ENCODE measurements around the gene ALKBH4.
"Not testable (repeated sequence)": the region's sequence is repeated elsewhere in the genome, so short reads cannot be mapped to it uniquely, and the experiment has no call there.

Gene ALKBH4

DNA sequence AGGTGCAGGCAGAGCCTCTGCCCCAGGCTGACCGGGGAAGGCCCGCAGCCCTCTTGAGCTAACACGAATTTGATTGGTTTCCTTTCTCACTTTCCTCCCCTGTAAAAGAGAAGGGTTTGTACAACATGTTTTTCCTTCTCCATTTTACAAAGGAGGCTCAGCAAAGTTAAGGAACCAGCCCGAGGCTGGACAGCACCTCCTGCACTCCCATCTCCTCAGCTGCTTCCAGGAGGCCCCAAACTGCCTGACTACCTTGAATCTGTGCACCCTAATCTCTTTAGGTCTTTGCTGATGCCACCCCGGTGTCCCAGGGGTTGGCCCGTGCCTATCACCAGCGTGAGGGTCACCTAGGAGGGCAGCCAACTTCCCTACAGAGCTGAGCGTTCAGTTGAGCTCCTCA, 4.2 kb downstream of the ALKBH4 start:
- no peak for DNase-seq (ENCODE audit: extremely low read depth, low read depth)
- TF ChIP-seq, protein P1, sequence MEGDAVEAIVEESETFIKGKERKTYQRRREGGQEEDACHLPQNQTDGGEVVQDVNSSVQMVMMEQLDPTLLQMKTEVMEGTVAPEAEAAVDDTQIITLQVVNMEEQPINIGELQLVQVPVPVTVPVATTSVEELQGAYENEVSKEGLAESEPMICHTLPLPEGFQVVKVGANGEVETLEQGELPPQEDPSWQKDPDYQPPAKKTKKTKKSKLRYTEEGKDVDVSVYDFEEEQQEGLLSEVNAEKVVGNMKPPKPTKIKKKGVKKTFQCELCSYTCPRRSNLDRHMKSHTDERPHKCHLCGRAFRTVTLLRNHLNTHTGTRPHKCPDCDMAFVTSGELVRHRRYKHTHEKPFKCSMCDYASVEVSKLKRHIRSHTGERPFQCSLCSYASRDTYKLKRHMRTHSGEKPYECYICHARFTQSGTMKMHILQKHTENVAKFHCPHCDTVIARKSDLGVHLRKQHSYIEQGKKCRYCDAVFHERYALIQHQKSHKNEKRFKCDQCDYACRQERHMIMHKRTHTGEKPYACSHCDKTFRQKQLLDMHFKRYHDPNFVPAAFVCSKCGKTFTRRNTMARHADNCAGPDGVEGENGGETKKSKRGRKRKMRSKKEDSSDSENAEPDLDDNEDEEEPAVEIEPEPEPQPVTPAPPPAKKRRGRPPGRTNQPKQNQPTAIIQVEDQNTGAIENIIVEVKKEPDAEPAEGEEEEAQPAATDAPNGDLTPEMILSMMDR (IDR thresholded peaks at IDR 0.05; ENCODE audit: low read depth, low read length), result no peak

DNA sequence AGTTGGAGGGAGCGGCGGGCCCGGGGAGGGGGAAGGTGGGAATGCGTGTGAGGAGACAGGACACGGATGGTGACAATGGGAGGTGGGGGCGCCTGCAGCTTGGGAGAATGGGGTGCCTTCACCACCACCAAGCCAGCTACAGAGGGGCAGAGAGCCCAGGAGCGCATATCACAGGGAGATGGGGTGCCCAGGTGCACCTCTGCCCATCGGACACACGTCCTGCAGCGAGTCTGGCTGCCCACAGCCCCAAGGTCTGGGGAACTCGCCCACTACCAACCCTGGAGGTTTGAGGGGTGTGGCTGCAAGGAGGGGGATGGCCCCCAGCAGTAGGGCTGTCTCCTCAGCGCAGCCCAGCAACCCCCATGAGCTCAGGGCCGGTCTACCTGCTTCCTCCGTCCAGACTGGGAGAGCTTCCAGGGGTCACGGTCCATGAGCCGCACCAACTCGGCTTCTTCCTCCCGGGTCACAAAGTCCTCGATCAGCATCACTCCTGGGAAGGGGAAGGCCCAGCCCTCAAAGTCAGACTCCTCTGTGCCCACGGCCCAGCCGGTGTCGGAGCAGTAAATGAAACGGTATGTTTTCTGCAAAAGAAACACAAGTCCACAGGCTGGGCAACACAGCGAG, 5.3 kb downstream of the ALKBH4 start:
- DNase-seq (ENCODE audit: extremely low read depth, low read depth), result no peak
- TF ChIP-seq, protein P1 (IDR thresholded peaks at IDR 0.05; ENCODE audit: low read depth, low read length), result no peak

DNA sequence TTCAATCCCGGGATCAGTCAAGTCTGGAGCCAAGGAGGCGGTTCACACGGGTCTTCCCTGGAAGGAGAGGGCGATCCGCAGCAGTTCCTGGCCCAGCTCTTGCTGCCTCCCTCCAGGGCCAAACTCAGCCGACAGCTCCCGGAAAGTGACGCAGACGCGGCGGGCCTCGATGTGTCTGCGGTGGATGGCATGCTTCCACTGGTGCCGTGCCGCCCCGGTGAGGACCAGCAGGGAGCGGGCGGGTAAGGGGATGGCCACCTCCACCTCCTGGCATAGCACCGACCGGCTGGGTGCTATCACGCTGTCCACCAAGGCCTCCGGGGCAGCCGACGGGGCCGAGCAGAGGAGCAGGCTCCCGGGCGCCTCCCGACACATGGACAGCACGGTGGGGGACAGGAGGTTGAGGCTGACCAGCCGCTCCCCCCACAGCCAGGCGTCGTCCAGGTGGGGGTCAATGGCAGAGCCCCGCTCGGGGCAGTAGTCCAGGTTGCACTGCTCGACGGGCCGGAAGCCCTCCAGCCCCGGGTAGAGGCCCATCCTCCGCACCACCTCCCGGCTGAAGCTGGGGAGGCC, 7.2 kb downstream of the ALKBH4 start:
- DNase-seq (ENCODE audit: extremely low read depth, low read depth), result no peak
- TF ChIP-seq, protein P1 (IDR thresholded peaks at IDR 0.05; ENCODE audit: low read depth, low read length), result no peak

DNA sequence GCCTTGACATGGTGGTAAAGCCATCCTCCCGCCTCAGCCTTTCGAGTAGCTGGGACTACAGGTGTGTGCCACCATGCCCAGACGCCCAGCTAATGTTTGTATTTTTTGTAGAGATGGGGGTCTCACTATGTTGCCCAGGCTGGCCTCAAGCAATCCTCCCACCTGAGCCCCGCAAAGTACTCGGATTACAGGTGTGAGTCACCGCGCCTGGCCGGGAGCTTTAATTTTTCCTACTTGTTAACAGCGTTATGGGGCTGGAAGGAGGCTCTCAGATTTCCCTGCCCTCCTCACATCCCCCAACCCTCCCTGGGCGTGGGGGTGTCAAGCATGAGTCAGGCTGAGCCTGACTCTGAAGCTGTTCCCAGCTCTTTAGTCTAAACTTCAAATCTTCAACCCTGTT, 8.3 kb downstream of the ALKBH4 start:
- DNase-seq (ENCODE audit: extremely low read depth, low read depth), result no peak
- TF ChIP-seq, protein P1 (IDR thresholded peaks at IDR 0.05; ENCODE audit: low read depth, low read length), result no peak

DNA sequence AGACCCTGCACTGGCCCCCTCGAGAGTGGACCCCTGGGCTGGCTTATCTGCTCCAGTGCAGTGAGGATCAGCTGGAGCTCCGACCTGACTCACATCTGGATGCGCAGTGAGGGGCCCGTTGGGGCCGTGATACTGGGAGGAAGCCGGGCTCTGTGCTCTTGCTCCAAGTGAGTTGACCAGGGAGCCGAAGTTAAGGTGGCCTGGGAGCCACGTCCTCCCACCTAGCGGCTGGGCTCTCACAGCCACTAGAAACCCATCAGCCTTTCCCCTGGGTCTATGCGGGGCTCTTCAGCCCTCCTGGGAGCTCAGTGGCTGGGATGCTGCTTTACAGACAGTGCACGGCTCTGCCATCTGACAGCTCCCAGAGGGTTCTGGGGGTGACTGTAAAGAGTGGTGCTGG, 9.1 kb downstream of the ALKBH4 start:
- no peak for DNase-seq (ENCODE audit: extremely low read depth, low read depth)
- TF ChIP-seq, protein P1 (IDR thresholded peaks at IDR 0.05; ENCODE audit: low read depth, low read length), result no peak

DNA sequence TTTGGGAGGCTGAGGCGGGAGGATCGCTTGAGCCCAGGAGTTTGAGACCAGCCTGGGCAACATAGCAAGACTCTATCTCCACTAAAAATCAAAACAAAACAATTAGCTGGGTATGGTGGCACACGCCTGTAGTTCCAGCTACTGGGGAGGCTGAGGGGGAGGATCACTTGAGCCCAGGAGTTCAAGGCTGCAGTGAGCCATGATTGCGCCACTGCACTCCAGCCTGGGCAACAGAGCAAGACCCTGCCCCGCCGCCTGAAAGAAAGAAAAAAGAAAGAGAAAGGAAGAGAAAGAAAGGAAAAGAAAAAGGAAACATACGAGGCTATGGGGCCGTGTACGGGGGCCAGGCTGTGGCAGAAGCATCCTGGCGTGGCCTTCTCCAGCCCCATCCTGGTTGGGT, 9.7 kb downstream of the ALKBH4 start:
- DNase-seq (ENCODE audit: extremely low read depth, low read depth), result not testable (repeated sequence)

DNA sequence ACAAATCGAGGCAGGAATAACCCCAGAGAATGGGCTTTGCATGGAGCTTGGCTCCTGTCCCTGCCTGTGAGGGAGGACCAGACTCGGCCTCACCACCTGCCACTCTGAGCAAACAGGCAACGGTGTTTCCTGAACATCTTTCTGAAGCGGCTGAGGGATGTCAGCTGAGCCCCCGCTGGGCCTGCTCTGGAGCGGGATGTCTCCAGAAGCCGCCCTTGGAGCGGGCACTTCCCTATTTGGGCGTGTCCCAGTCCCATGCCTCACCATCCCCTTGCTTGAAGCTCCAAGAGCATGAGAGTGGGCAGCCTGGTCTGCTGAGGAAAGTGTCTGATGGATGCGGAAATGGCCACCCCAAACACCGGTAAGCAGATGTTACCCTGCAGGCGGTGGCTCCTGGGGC, 10.2 kb downstream of the ALKBH4 start:
- TF ChIP-seq, protein P1 (IDR thresholded peaks at IDR 0.05; ENCODE audit: low read depth, low read length), result no peak
- no peak for DNase-seq (ENCODE audit: extremely low read depth, low read depth)

DNA sequence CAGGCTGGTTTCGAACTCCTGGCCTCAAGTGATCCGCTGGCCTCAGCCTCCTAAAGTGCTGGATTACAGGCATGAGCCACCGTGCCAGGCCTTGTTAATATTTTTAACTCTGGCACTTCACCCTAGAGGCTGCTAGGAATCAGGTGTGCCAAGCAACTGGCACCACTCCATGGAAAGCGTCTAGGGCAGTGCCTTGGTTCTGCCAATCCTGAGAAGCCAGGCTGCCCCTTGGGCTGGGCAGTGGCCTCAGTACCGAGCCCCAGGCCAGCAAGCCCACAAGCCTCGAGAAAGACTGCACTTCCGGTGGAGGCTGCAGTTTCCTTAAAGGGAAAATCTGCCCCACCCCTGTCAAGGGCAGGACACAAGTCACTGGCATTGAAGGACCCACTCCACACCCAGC, 11.3 kb downstream of the ALKBH4 start:
- TF ChIP-seq, protein P1 (IDR thresholded peaks at IDR 0.05; ENCODE audit: low read depth, low read length), result no peak
- no peak for DNase-seq (ENCODE audit: extremely low read depth, low read depth)

All from AG09319 (cell line).